Measurements from ENCODE around the gene UQCRC2. TPM values are rescaled to one million over a fixed set of nuclear protein-coding genes. Genes with fewer than 3 reads are reported as not detected.

Gene UQCRC2
- total and polyA plus RNA-seq, 2 experiments from 2014 or later = 129 to 166 TPM

DNA sequence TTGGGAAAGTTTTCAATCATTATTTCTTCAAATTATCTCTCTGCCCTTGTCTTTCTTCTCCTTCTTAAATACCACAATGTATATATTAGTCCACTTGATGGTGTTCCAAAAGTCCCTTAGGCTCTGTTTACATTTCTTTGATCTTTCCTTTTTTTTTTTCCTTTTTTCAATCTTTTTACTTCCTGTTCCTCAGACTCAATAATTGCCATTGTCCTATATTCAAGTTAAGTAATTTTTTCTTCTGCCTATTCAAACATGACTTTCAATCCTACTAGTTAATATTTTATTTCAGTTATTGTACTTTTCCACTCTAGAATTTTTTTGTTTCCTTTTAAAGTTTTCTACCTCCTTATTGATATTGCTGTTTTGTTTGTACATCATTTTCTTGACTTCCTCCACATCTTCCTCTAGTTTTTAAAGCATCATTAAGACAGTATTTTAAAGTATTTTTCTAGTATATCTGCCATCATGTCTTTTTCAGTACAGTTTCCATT, 15.8 kb upstream of the UQCRC2 start:
- no peaks in the 10 kb centered on the region for H3K27me3 ChIP-seq
- TF ChIP-seq EZH2phosphoT487 (IDR thresholded peaks at IDR 0.05; ENCODE audit: low read depth, severe bottlenecking, unreplicated experiment) (no peak), EZH2 (IDR thresholded peaks at IDR 0.05; ENCODE audit: borderline replicate concordance) (no peak)
- TF ChIP-seq, protein P1, sequence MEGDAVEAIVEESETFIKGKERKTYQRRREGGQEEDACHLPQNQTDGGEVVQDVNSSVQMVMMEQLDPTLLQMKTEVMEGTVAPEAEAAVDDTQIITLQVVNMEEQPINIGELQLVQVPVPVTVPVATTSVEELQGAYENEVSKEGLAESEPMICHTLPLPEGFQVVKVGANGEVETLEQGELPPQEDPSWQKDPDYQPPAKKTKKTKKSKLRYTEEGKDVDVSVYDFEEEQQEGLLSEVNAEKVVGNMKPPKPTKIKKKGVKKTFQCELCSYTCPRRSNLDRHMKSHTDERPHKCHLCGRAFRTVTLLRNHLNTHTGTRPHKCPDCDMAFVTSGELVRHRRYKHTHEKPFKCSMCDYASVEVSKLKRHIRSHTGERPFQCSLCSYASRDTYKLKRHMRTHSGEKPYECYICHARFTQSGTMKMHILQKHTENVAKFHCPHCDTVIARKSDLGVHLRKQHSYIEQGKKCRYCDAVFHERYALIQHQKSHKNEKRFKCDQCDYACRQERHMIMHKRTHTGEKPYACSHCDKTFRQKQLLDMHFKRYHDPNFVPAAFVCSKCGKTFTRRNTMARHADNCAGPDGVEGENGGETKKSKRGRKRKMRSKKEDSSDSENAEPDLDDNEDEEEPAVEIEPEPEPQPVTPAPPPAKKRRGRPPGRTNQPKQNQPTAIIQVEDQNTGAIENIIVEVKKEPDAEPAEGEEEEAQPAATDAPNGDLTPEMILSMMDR (IDR thresholded peaks at IDR 0.05; ENCODE audit: poor library complexity) = no peak
- peaks cover 2% of the 10 kb centered on the region for H3K4me1 ChIP-seq (ENCODE audit: insufficient read depth)
- peak overlapping the region; percentile 24 for H3K27ac ChIP-seq
- no peaks in the 10 kb centered on the region for H4K20me1 ChIP-seq (ENCODE audit: insufficient read depth, poor library complexity, severe bottlenecking)
- no peaks in the 10 kb centered on the region for H3K9me3 ChIP-seq (ENCODE audit: low read depth)
- H3K79me2 ChIP-seq = no peaks in the 10 kb centered on the region
- no peak overlapping the region for H2AFZ ChIP-seq
- no peaks in the 10 kb centered on the region for H3K9me2 ChIP-seq (replicated peaks; ENCODE audit: insufficient read depth)
- no peak overlapping the region for H3K4me3 ChIP-seq
- H3K36me3 ChIP-seq (replicated peaks; ENCODE audit: insufficient read depth, low read depth) = no peaks in the 10 kb centered on the region
- no peak overlapping the region for H3K4me2 ChIP-seq
- DNase-seq (ENCODE audit: low spot score) = no peak

DNA sequence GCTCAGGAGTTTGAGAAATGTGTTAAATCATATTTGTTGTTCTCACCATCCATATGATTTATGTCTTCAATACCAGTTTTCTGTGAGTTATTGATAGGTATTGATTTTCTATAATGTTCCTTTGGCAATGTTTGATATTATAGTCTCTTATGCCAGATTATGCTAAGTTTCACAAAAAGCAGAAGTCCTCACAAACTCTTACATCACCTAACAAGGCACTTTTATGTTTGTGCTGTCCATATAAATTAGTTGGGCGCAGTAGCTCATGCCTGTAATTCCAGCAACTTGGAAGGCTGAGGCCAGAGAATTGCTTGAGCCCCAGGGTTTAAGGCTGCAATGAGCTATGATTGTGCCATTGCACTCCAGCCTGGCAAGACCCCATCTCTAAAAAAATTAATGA, 12.6 kb upstream of the UQCRC2 start:
- Histone ChIP-seq H3K4me1 (ENCODE audit: insufficient read depth) (no peaks in the 10 kb centered on the region), H3K27ac (no peak overlapping the region), H3K36me3 (replicated peaks; ENCODE audit: insufficient read depth, low read depth) (no peaks in the 10 kb centered on the region), H3K4me3 (no peak overlapping the region), H3K9me3 (ENCODE audit: low read depth) (no peaks in the 10 kb centered on the region), H3K27me3 (no peaks in the 10 kb centered on the region), H2AFZ (no peak overlapping the region), H4K20me1 (ENCODE audit: insufficient read depth, poor library complexity, severe bottlenecking) (no peaks in the 10 kb centered on the region), H3K79me2 (no peaks in the 10 kb centered on the region), H3K9me2 (replicated peaks; ENCODE audit: insufficient read depth) (no peaks in the 10 kb centered on the region), H3K4me2 (no peak overlapping the region)
- no peak for DNase-seq (ENCODE audit: low spot score)
- TF ChIP-seq, protein P1 (IDR thresholded peaks at IDR 0.05; ENCODE audit: poor library complexity) = no peak
- TF ChIP-seq EZH2 (IDR thresholded peaks at IDR 0.05; ENCODE audit: borderline replicate concordance) = no peak
- TF ChIP-seq EZH2phosphoT487 (IDR thresholded peaks at IDR 0.05; ENCODE audit: low read depth, severe bottlenecking, unreplicated experiment) = no peak
- WGBS (ENCODE audit: low lambda C conversion rate, missing lambda C conversion rate) = 90% methylated on average over 1 of the region's 1 CpG

DNA sequence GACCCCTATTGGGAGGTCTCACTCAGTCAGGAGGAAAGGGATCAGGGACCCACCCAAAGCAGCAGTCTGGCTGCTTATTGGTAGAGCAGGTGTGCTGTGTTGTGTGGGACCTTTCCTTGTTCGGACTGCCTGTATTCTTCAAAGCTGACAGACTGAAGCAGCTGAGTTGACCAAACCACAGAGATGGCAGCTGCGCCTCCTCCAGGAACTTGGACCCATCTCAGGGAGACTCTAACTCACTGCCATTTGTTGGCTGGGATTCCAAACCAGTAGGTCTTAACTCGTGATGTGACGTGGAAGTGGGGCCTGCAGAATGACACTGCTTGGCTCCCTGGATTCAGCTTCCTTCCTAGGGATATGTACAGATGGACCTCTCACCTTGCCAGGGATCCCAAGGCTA, 9.6 kb upstream of the UQCRC2 start:
- no peaks in the 10 kb centered on the region for H3K4me1 ChIP-seq (ENCODE audit: insufficient read depth)
- H3K36me3 ChIP-seq (replicated peaks; ENCODE audit: insufficient read depth, low read depth) = no peaks in the 10 kb centered on the region
- H3K79me2 ChIP-seq = no peaks in the 10 kb centered on the region
- H3K9me3 ChIP-seq (ENCODE audit: low read depth) = no peaks in the 10 kb centered on the region
- TF ChIP-seq, protein P1 (IDR thresholded peaks at IDR 0.05; ENCODE audit: poor library complexity) = no peak
- TF ChIP-seq EZH2phosphoT487 (IDR thresholded peaks at IDR 0.05; ENCODE audit: low read depth, severe bottlenecking, unreplicated experiment) (no peak), EZH2 (IDR thresholded peaks at IDR 0.05; ENCODE audit: borderline replicate concordance) (no peak)
- H2AFZ ChIP-seq = no peak overlapping the region
- no peak overlapping the region for H3K4me2 ChIP-seq
- no peaks in the 10 kb centered on the region for H4K20me1 ChIP-seq (ENCODE audit: insufficient read depth, poor library complexity, severe bottlenecking)
- H3K27me3 ChIP-seq = no peaks in the 10 kb centered on the region
- 92% methylated on average over 4 of the region's 4 CpGs for WGBS (ENCODE audit: low lambda C conversion rate, missing lambda C conversion rate)
- H3K27ac ChIP-seq = no peak overlapping the region
- H3K9me2 ChIP-seq (replicated peaks; ENCODE audit: insufficient read depth) = no peaks in the 10 kb centered on the region
- no peak overlapping the region for H3K4me3 ChIP-seq
- DNase-seq (ENCODE audit: low spot score) = no peak

Data from hepatocyte (in vitro differentiated cells).